Body of pancreas (tissue), 4 donors: ENCODE results near the gene KRT82.

Source experiments
- POLR2A ChIP-seq, 3 donors: fragments of 450-650 bp; IDR thresholded peaks; one replicate each; pipeline ENCODE4 v1.6.1; 2016; ENCODE audit warnings: antibody characterized with exemption in 3 of 3, mild to moderate bottlenecking in 2 of 3
- TF ChIP-seq, protein P1 (sequence below), 7 experiments: fragments of 450-650 bp in 4 of 7; fragments of 200-600 bp in 3 of 7; sonication (generic) in 3 of 7; IDR thresholded peaks; one replicate each; pipeline ENCODE4 v1.5.1; 2016 to 2019; ENCODE audit warnings: antibody characterized with exemption in 7 of 7

DNA sequence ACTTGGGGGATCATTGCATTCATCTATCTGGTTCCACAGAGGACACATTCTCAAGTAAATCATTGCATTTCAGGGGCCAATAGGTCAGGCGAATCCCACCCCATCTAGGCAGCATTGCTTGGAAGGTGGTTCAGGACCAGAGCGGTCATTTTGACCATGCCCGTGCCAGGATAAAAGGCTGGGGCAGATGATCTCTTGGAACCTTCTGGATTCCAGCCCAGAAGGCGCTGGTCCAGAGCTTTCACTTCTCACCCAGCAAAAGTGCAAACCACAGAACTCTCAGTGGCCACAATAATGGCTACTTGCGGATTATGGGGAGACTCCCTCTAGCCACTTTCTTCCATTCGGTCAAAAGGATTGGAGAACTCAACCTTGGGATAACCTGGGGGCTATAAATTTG is 38.3 kb downstream of the KRT82 start:
- no peak for TF ChIP-seq POLR2A (IDR thresholded peaks at IDR 0.05)
- TF ChIP-seq, protein P1, sequence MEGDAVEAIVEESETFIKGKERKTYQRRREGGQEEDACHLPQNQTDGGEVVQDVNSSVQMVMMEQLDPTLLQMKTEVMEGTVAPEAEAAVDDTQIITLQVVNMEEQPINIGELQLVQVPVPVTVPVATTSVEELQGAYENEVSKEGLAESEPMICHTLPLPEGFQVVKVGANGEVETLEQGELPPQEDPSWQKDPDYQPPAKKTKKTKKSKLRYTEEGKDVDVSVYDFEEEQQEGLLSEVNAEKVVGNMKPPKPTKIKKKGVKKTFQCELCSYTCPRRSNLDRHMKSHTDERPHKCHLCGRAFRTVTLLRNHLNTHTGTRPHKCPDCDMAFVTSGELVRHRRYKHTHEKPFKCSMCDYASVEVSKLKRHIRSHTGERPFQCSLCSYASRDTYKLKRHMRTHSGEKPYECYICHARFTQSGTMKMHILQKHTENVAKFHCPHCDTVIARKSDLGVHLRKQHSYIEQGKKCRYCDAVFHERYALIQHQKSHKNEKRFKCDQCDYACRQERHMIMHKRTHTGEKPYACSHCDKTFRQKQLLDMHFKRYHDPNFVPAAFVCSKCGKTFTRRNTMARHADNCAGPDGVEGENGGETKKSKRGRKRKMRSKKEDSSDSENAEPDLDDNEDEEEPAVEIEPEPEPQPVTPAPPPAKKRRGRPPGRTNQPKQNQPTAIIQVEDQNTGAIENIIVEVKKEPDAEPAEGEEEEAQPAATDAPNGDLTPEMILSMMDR (IDR thresholded peaks at IDR 0.05) = no peak
